NB4 (cell line): Measurements from ENCODE around the gene FAM3D.

Source experiments
- DNase-seq: peaks from one replicate; pipeline ENCODE4 v3.0.0; 2010; ENCODE audit warnings: low read depth
- H3K4me3 ChIP-seq: one replicate; pipeline ENCODE4 v1.5.1; 2011; ENCODE audit warnings: mild to moderate bottlenecking, low read depth, low read length, moderate library complexity
- CTCF ChIP-seq: IDR thresholded peaks from one replicate; pipeline ENCODE4 v1.5.1; 2012; ENCODE audit warnings: low read depth, low read length
- MAX ChIP-seq: IDR thresholded peaks from 2 replicates; pipeline ENCODE4 v1.6.1; 2011; ENCODE audit warnings: low read depth, low read length
- MYC ChIP-seq: IDR thresholded peaks from 2 replicates; pipeline ENCODE4 v1.6.1; 2011; ENCODE audit warnings: low read depth, low read length
- POLR2A ChIP-seq: IDR thresholded peaks from 2 replicates; pipeline ENCODE4 v1.6.1; 2011; ENCODE audit warnings: mild to moderate bottlenecking; ENCODE audit not compliant: insufficient read length; ENCODE audit errors: extremely low read depth

The FAM3D gene

GRCh38 chr3:58686847-58687246 is 20.3 kb upstream of the FAM3D start:
- no peak for DNase-seq
- TF ChIP-seq MYC (no peak), MAX (no peak), CTCF (no peak), POLR2A (no peak)

GRCh38 chr3:58685641-58686040 is 19.1 kb upstream of the FAM3D start:
- TF ChIP-seq MAX (no peak), CTCF (no peak), POLR2A (no peak), MYC (no peak)
- DNase-seq, result no peak
- no peak overlapping the region for H3K4me3 ChIP-seq

More at GRCh38 chr3:58686847-58687246, 20.3 kb upstream of the FAM3D start:
- H3K4me3 ChIP-seq, result no peak overlapping the region

GRCh38 chr3:58683466-58683865 is 16.9 kb upstream of the FAM3D start:
- H3K4me3 ChIP-seq, result no peak overlapping the region
- DNase-seq, result peak; percentile 9
- no peak for TF ChIP-seq MAX
- no peak for TF ChIP-seq MYC
- no peak for TF ChIP-seq CTCF
- TF ChIP-seq POLR2A, result no peak

- no peak overlapping the region for H3K4me3 ChIP-seq
- no peak for TF ChIP-seq MAX
- no peak for TF ChIP-seq CTCF
- no peak for DNase-seq
Measured at GRCh38 chr3:58683001-58683458, 16.5 kb upstream of the FAM3D start.

GRCh38 chr3:58681863-58682262 is 15.3 kb upstream of the FAM3D start:
- no peak overlapping the region for H3K4me3 ChIP-seq
- TF ChIP-seq POLR2A (no peak), MYC (no peak), CTCF (no peak), MAX (no peak)
- DNase-seq, result no peak
